Measurements from ENCODE around the gene SPOCK1.

SPOCK1 gene

DNA sequence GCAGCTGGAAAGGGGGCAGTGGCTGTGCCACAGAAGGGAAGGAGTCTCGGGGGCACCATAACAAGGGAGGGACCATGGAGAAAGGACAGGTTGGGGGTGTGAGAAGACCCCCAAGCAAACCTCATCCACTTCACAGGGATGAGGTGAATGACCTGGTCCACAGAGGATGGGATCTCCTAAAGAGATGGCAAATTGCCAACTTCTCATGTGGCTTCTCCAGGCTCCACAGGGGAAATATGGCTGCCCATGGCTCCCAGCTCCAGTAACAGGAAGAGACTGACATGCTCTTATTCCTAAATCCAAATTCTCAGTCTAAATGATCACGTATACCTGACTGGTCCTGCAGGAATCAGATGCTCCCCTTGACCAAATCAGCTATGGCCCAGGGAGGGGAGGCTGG is 340.4 kb downstream of the SPOCK1 start:
- Histone ChIP-seq H3K9me3 (ENCODE audit: control extremely low read depth in 1 of 5, control insufficient read depth in 4 of 5, insufficient read depth in 2 of 5, low read depth in 1 of 5, low read length in 4 of 5) (no peaks in the 10 kb centered on the region), H3K36me3 (ENCODE audit: control insufficient read depth in 4 of 4, insufficient read depth in 4 of 4, low read length in 3 of 4) (no peaks in the 10 kb centered on the region), H3K4me1 (ENCODE audit: control extremely low read depth in 1 of 4, control insufficient read depth in 4 of 4, insufficient read depth in 4 of 4, low read length in 3 of 4) (no peaks in the 10 kb centered on the region), H3K27ac (ENCODE audit: insufficient read depth in 1 of 2, low read depth in 1 of 2, low read length in 2 of 2, poor library complexity in 1 of 2, severe bottlenecking in 2 of 2) (no peak overlapping the region), H3K27me3 (replicated peaks in 2 of 5; ENCODE audit: control insufficient read depth in 4 of 5, insufficient read depth in 5 of 5, low read length in 4 of 5) (no peaks in the 10 kb centered on the region), H3K4me3 (ENCODE audit: control insufficient read depth in 1 of 7, extremely low read depth in 1 of 7, insufficient read depth in 4 of 7, low read depth in 2 of 7, low read length in 6 of 7) (no peak overlapping the region)
- ChIA-PET CTCF (no interaction called here), POLR2A (no interaction called here)
- WGBS (ENCODE audit: insufficient coverage) = 100% methylated on average over 1 of the region's 2 CpGs
- DNase-seq = no peak

DNA sequence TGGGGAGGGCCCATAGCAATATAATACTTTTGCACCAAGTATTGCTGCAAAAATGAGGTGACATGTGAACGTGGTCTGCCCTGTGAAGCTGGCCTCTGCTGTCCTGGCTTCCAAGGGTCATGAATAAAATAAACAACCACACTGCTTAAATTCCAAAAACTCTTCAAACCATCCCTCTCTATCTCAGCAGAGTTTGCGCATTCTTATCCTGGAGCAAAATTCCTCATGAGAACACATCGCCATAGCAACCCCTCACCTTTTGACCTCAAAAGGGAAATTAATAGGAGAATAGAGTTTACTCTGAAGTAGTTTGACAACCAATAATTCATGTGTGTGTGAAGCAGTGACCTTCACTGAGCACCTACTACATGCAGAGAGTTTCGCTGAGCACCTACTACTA is 342.9 kb downstream of the SPOCK1 start:
- POLR2A ChIA-PET = no interaction called here
- H3K36me3 ChIP-seq (ENCODE audit: control insufficient read depth in 4 of 4, insufficient read depth in 4 of 4, low read length in 3 of 4) = no peaks in the 10 kb centered on the region
- 95% methylated on average over 2 of the region's 4 CpGs for WGBS (ENCODE audit: insufficient coverage)
- no peak for DNase-seq
- no peaks in the 10 kb centered on the region for H3K9me3 ChIP-seq (ENCODE audit: control extremely low read depth in 1 of 5, control insufficient read depth in 4 of 5, insufficient read depth in 2 of 5, low read depth in 1 of 5, low read length in 4 of 5)
- no peaks in the 10 kb centered on the region for H3K27me3 ChIP-seq (replicated peaks in 2 of 5; ENCODE audit: control insufficient read depth in 4 of 5, insufficient read depth in 5 of 5, low read length in 4 of 5)
- H3K4me3 ChIP-seq (ENCODE audit: control insufficient read depth in 1 of 7, extremely low read depth in 1 of 7, insufficient read depth in 4 of 7, low read depth in 2 of 7, low read length in 6 of 7) = no peak overlapping the region
- CTCF ChIA-PET = no interaction called here
- no peaks in the 10 kb centered on the region for H3K4me1 ChIP-seq (ENCODE audit: control extremely low read depth in 1 of 4, control insufficient read depth in 4 of 4, insufficient read depth in 4 of 4, low read length in 3 of 4)
- no peak overlapping the region for H3K27ac ChIP-seq (ENCODE audit: insufficient read depth in 1 of 2, low read depth in 1 of 2, low read length in 2 of 2, poor library complexity in 1 of 2, severe bottlenecking in 2 of 2)

DNA sequence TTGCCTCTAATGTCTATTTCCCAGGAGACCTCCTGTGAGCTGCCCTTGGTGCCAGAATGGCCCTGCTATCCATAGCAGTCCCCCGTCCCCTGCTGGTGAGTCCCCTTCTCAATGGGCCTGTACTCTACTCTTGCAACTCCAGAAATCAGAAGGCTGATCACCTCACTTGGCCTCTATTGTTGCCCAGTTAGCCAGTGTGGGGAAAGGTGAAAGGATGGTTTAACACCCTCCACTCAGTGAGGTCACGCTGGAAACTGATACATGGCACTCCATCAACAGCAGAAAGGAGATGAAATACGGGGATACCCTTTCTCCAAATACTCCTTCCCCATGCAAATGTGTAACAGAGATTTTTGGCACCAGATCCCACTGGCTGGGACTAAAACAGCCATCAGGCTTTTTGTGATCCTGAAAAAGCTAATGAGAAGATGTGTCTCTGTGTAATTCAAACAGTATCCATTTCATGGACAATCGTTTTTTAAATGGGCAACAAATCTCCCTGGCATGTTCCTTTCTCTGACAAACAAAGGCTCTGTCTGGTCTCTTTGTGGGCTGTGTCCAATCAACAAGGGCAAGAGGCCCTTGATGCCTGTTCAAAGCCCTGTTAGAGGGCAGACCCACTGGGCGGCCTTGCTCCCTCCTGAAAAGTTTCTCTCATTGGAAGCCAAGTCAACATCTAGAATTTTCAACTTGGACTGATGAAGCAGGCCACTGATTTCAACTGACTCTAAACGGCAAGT is 343.7 kb downstream of the SPOCK1 start:
- Histone ChIP-seq H3K9me3 (ENCODE audit: control extremely low read depth in 1 of 5, control insufficient read depth in 4 of 5, insufficient read depth in 2 of 5, low read depth in 1 of 5, low read length in 4 of 5) (peaks cover 0 to 3% (median 0%) of the 10 kb centered on the region in 5 experiments), H3K4me3 (ENCODE audit: control insufficient read depth in 1 of 7, extremely low read depth in 1 of 7, insufficient read depth in 4 of 7, low read depth in 2 of 7, low read length in 6 of 7) (no peak overlapping the region), H3K27me3 (replicated peaks in 2 of 5; ENCODE audit: control insufficient read depth in 4 of 5, insufficient read depth in 5 of 5, low read length in 4 of 5) (no peaks in the 10 kb centered on the region), H3K27ac (ENCODE audit: insufficient read depth in 1 of 2, low read depth in 1 of 2, low read length in 2 of 2, poor library complexity in 1 of 2, severe bottlenecking in 2 of 2) (no peak overlapping the region), H3K36me3 (ENCODE audit: control insufficient read depth in 4 of 4, insufficient read depth in 4 of 4, low read length in 3 of 4) (no peaks in the 10 kb centered on the region), H3K4me1 (ENCODE audit: control extremely low read depth in 1 of 4, control insufficient read depth in 4 of 4, insufficient read depth in 4 of 4, low read length in 3 of 4) (no peaks in the 10 kb centered on the region)
- WGBS (ENCODE audit: insufficient coverage) = 92% methylated on average over 5 of the region's 6 CpGs
- ChIA-PET CTCF (no interaction called here), POLR2A (no interaction called here)
- DNase-seq = no peak

DNA sequence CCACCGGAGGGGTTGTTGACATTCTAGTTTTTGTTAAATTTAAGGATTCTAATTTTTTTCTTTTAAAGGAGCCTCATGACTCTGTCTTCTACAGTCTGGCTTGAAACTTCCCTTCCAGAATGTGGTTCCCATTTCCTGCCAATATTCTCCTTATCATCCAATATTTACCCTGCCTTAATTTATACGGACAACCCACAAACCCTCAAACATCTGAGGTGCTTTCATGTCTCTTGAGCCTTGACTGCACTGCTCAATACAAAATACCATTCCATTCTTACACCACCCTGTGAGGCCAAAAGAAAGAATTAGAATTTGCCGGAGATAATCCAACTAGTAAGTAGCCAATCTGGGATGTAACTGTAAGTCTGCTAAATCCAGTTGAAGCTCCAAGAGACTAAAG is 346.5 kb downstream of the SPOCK1 start:
- Histone ChIP-seq H3K4me1 (ENCODE audit: control extremely low read depth in 1 of 4, control insufficient read depth in 4 of 4, insufficient read depth in 4 of 4, low read length in 3 of 4) (no peaks in the 10 kb centered on the region), H3K36me3 (ENCODE audit: control insufficient read depth in 4 of 4, insufficient read depth in 4 of 4, low read length in 3 of 4) (no peaks in the 10 kb centered on the region), H3K27ac (ENCODE audit: insufficient read depth in 1 of 2, low read depth in 1 of 2, low read length in 2 of 2, poor library complexity in 1 of 2, severe bottlenecking in 2 of 2) (no peak overlapping the region), H3K27me3 (replicated peaks in 2 of 5; ENCODE audit: control insufficient read depth in 4 of 5, insufficient read depth in 5 of 5, low read length in 4 of 5) (no peaks in the 10 kb centered on the region), H3K4me3 (ENCODE audit: control insufficient read depth in 1 of 7, extremely low read depth in 1 of 7, insufficient read depth in 4 of 7, low read depth in 2 of 7, low read length in 6 of 7) (no peak overlapping the region), H3K9me3 (ENCODE audit: control extremely low read depth in 1 of 5, control insufficient read depth in 4 of 5, insufficient read depth in 2 of 5, low read depth in 1 of 5, low read length in 4 of 5) (peaks cover 0 to 3% (median 0%) of the 10 kb centered on the region in 5 experiments)
- ChIA-PET POLR2A (no interaction called here), CTCF (no interaction called here)
- DNase-seq = no peak
- WGBS (ENCODE audit: insufficient coverage) = 70% methylated on average over 2 of the region's 3 CpGs

DNA sequence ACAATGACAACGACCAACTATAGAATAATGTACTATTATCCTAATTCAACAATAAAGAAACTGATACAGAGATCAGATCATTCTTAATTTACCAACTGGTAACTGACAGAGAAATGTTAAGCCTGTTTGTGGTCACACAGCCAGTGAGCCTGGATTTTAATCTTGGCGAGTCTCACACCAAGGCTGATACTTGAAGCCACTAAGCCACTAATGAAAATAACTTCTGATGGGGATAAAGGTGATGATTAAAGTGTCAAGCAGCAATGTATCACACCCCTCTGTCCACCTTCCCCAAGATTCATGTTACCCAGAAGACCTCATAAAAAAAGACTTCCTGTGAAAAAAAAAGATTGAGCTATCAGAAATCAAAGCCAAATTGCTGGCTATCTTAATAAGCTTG is 350.5 kb downstream of the SPOCK1 start:
- POLR2A ChIA-PET = no interaction called here
- Histone ChIP-seq H3K9me3 (ENCODE audit: control extremely low read depth in 1 of 5, control insufficient read depth in 4 of 5, insufficient read depth in 2 of 5, low read depth in 1 of 5, low read length in 4 of 5) (peaks cover 0 to 3% (median 0%) of the 10 kb centered on the region in 5 experiments), H3K36me3 (ENCODE audit: control insufficient read depth in 4 of 4, insufficient read depth in 4 of 4, low read length in 3 of 4) (no peaks in the 10 kb centered on the region), H3K4me3 (ENCODE audit: control insufficient read depth in 1 of 7, extremely low read depth in 1 of 7, insufficient read depth in 4 of 7, low read depth in 2 of 7, low read length in 6 of 7) (no peak overlapping the region), H3K27ac (ENCODE audit: insufficient read depth in 1 of 2, low read depth in 1 of 2, low read length in 2 of 2, poor library complexity in 1 of 2, severe bottlenecking in 2 of 2) (no peak overlapping the region), H3K27me3 (replicated peaks in 2 of 5; ENCODE audit: control insufficient read depth in 4 of 5, insufficient read depth in 5 of 5, low read length in 4 of 5) (peaks cover 0 to 11% (median 2%) of the 10 kb centered on the region in 5 experiments), H3K4me1 (ENCODE audit: control extremely low read depth in 1 of 4, control insufficient read depth in 4 of 4, insufficient read depth in 4 of 4, low read length in 3 of 4) (no peaks in the 10 kb centered on the region)
- CTCF ChIA-PET = no interaction called here
- WGBS (ENCODE audit: insufficient coverage) = no CpG with 5 or more reads among the region's 2 CpGs
- DNase-seq = no peak

DNA sequence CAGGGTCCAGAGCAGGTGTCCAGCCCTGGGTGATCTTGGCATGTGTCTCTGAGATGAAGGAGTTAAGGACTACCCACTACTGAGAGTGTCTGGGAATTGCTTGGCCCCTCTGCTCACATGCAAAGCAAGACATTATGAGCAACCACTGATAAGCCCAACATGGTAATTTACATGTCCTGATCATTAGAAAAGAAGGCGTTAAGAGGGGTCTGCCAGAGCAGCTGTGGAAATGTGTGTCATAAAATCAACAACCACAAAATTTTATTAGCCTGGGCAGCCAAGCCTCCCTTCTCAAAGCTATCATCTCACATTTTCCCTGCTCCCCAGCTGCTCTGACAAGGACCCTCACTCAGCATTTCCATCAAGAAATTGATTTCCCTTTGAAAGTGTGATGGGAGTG is 351.0 kb downstream of the SPOCK1 start:
- ChIA-PET POLR2A (no interaction called here), CTCF (no interaction called here)
- H3K36me3 ChIP-seq (ENCODE audit: control insufficient read depth in 4 of 4, insufficient read depth in 4 of 4, low read length in 3 of 4) = no peaks in the 10 kb centered on the region
- no CpG with 5 or more reads among the region's 1 CpG for WGBS (ENCODE audit: insufficient coverage)
- H3K27ac ChIP-seq (ENCODE audit: insufficient read depth in 1 of 2, low read depth in 1 of 2, low read length in 2 of 2, poor library complexity in 1 of 2, severe bottlenecking in 2 of 2) = no peak overlapping the region
- H3K4me1 ChIP-seq (ENCODE audit: control extremely low read depth in 1 of 4, control insufficient read depth in 4 of 4, insufficient read depth in 4 of 4, low read length in 3 of 4) = no peaks in the 10 kb centered on the region
- H3K9me3 ChIP-seq (ENCODE audit: control extremely low read depth in 1 of 5, control insufficient read depth in 4 of 5, insufficient read depth in 2 of 5, low read depth in 1 of 5, low read length in 4 of 5) = peaks cover 0 to 3% (median 0%) of the 10 kb centered on the region in 5 experiments
- H3K4me3 ChIP-seq (ENCODE audit: control insufficient read depth in 1 of 7, extremely low read depth in 1 of 7, insufficient read depth in 4 of 7, low read depth in 2 of 7, low read length in 6 of 7) = no peak overlapping the region
- H3K27me3 ChIP-seq (replicated peaks in 2 of 5; ENCODE audit: control insufficient read depth in 4 of 5, insufficient read depth in 5 of 5, low read length in 4 of 5) = peaks cover 0 to 11% (median 2%) of the 10 kb centered on the region in 5 experiments
- DNase-seq = no peak

DNA sequence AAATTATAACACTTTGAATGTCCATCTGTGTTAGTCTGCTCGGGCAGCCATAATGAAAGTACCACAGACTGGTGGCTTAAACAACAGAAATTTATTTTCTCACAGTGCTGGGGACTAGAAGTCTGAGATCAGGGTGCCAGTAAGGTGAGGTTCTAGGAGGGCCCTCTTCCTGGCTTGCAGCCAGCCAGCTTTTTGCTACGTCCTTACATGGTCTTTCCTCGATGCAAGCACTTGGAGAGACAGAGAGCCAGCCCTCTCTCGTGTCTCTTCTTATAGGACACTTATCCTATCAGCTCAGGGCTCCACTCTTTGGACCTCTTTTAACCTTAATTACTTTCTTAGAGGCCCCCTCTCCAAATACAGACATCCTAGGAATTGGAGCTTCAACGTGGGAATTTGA is 351.8 kb downstream of the SPOCK1 start:
- Histone ChIP-seq H3K9me3 (ENCODE audit: control extremely low read depth in 1 of 5, control insufficient read depth in 4 of 5, insufficient read depth in 2 of 5, low read depth in 1 of 5, low read length in 4 of 5) (peaks cover 0 to 3% (median 0%) of the 10 kb centered on the region in 5 experiments), H3K4me3 (ENCODE audit: control insufficient read depth in 1 of 7, extremely low read depth in 1 of 7, insufficient read depth in 4 of 7, low read depth in 2 of 7, low read length in 6 of 7) (no peak overlapping the region), H3K36me3 (ENCODE audit: control insufficient read depth in 4 of 4, insufficient read depth in 4 of 4, low read length in 3 of 4) (no peaks in the 10 kb centered on the region), H3K4me1 (ENCODE audit: control extremely low read depth in 1 of 4, control insufficient read depth in 4 of 4, insufficient read depth in 4 of 4, low read length in 3 of 4) (no peaks in the 10 kb centered on the region), H3K27ac (ENCODE audit: insufficient read depth in 1 of 2, low read depth in 1 of 2, low read length in 2 of 2, poor library complexity in 1 of 2, severe bottlenecking in 2 of 2) (no peak overlapping the region), H3K27me3 (replicated peaks in 2 of 5; ENCODE audit: control insufficient read depth in 4 of 5, insufficient read depth in 5 of 5, low read length in 4 of 5) (peaks cover 0 to 11% (median 2%) of the 10 kb centered on the region in 5 experiments)
- ChIA-PET CTCF (no interaction called here), POLR2A (no interaction called here)
- WGBS (ENCODE audit: insufficient coverage) = 95% methylated on average over 4 of the region's 5 CpGs
- no peak for DNase-seq
